GM06990 (cell line): ENCODE measurements around the gene CELF1.

Experiments
- DNase-seq: peaks from one replicate; pipeline ENCODE4 v3.0.0-alpha.2; 2011; ENCODE audit not compliant: insufficient read length; ENCODE audit errors: extremely low read depth
- H3K27me3 ChIP-seq: replicated peaks from 2 replicates; pipeline ENCODE4 v1.6.0; 2011; ENCODE audit warnings: low read length; ENCODE audit not compliant: control insufficient read depth, insufficient read depth
- H3K36me3 ChIP-seq: 2 replicates; pipeline ENCODE4 v1.5.1; 2011; ENCODE audit warnings: low read length; ENCODE audit not compliant: control insufficient read depth, insufficient read depth
- H3K4me3 ChIP-seq: replicated peaks from 2 replicates; pipeline ENCODE4 v1.5.1; 2011; ENCODE audit warnings: low read depth, mild to moderate bottlenecking, control low read depth, low read length
- CTCF ChIP-seq: IDR thresholded peaks from 2 replicates; pipeline ENCODE4 v1.5.1; 2011; ENCODE audit warnings: low read length, control low read depth, mild to moderate bottlenecking, inconsistent platforms; ENCODE audit not compliant: insufficient read depth, poor library complexity, severe bottlenecking

The CELF1 gene

GRCh38 chr11:47589584-47589976 is 36.6 kb upstream of the CELF1 start:
- Histone ChIP-seq H3K27me3 (no peaks in the 10 kb centered on the region; the same call in 1 of the 2 replicates), H3K4me3 (no peak overlapping the region), H3K36me3 (no peaks in the 10 kb centered on the region; the same call in 1 of the 2 replicates)
- TF ChIP-seq CTCF = no peak
- DNase-seq = no peak

GRCh38 chr11:47589118-47589517 is 36.2 kb upstream of the CELF1 start:
- Histone ChIP-seq H3K36me3 (peaks cover under 1% of the 10 kb centered on the region), H3K4me3 (no peak overlapping the region), H3K27me3 (no peaks in the 10 kb centered on the region; the same call in 1 of the 2 replicates)
- no peak for TF ChIP-seq CTCF
- no peak for DNase-seq

GRCh38 chr11:47587723-47588326 is 34.9 kb upstream of the CELF1 start:
- no peak for DNase-seq
- no peaks in the 10 kb centered on the region for H3K27me3 ChIP-seq
- TF ChIP-seq CTCF = no peak
- peaks cover 12% of the 10 kb centered on the region for H3K36me3 ChIP-seq
- no peak overlapping the region for H3K4me3 ChIP-seq

DNA sequence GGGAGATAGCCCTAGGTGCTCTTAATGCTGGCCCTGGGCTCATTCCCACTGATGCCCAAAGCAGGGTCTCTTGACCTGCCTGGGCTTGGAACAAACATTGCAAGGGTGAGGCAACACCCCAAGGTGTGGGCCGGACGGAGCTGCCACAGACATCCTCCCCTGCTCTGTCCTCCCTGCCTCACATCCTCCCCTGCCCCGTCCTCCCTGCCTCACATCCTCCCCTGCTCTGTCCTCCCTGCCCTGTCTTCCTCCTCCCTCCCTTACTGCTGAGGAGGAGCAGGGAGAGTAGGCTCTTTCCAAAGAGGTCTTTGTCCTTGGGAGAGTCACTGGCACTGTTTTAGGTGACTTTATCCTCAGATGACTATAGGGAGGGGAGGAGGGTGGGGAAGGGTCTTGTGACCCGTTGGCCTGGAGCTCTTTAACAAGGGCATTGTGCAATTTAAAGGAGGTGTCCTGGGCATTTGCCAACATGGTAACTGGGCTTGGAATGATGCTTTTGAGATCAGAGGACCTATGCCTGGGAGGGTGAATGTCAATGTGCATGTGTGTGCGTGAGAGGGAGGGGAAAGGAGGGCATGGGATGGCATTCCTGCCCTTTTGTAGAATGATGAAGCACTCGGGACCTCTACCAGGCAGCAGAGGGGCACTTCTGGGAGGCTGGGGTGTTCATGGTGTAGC is 34.2 kb upstream of the CELF1 start:
- TF ChIP-seq CTCF = no peak
- no peak for DNase-seq
- no peak overlapping the region for H3K4me3 ChIP-seq
- H3K36me3 ChIP-seq = peaks cover 17% of the 10 kb centered on the region
- H3K27me3 ChIP-seq = no peaks in the 10 kb centered on the region

DNA sequence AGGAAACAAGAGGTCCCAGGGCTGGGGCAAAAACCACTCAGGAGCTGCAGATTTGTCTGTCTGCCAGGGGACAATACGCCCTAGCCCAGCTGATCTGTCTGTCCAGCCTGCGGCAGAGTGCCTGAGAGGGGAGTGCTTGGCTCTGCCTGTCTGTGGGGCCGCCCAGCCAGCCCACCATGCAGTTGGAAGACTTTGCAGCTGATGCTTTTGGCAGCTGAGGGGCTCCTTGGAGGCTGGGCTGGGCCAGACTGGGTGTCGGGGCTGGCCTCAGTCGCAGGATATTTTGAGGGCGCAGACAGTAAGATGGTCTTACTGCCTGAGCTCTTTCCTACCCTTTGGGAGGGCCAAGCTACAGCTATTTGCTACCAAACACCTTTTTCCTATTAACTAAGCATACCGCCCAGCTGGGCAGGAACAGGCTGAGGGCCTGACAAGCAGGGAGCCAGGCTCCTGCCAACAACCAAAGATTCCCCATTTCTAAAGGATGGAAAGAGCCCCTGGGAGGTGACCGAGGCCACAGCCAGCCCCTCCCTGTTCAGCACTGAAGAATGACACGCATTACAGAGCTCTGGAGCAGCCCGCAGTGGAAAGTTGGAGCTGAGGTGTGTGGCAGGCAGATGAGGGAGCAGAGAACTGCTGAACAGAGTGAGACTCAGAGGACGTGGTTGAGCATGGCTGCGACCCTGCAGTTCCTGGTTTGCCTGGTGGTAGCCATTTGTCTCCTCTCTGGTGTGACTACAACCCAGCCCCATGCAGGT is 33.3 kb upstream of the CELF1 start, which contains the start of gene FAM180B:
FAM180B (plus strand) TSS at position 581 of the 758 bp plus-strand sequence; CDS start at position 672, 91 bp downstream.
- Histone ChIP-seq H3K27me3 (no peaks in the 10 kb centered on the region), H3K4me3 (no peak within 1 kb of the TSS), H3K36me3 (peaks cover 23% of the 10 kb centered on the region)
- DNase-seq = no peak
- no peak for TF ChIP-seq CTCF
